Testis (tissue), 3 donors: Measurements from ENCODE around the gene RASGRF1. TPM values are rescaled to one million over a fixed set of nuclear protein-coding genes. Genes with fewer than 3 reads are reported as not detected.

Source experiments
- DNase-seq: peaks from one replicate; pipeline ENCODE4 v3.0.0-alpha.2; 2019
- H3K27ac ChIP-seq, 2 donors: fragments of 200-600 bp; sonication (generic); one replicate each; pipeline ENCODE4 v1.5.1; 2019
- H3K27me3 ChIP-seq: fragments of 200-600 bp; sonication (generic); one replicate; pipeline ENCODE4 v1.5.1; 2019
- H3K36me3 ChIP-seq: fragments of 200-600 bp; sonication (generic); one replicate; pipeline ENCODE4 v1.5.1; 2017; ENCODE audit warnings: low read depth; ENCODE audit errors: missing control alignments
- H3K4me1 ChIP-seq: fragments of 200-600 bp; sonication (generic); one replicate; pipeline ENCODE4 v1.5.1; 2019
- H3K4me3 ChIP-seq, 2 donors: fragments of 200-600 bp; sonication (generic); one replicate each; pipeline ENCODE4 v1.5.1; 2017 to 2019
- H3K9me3 ChIP-seq: fragments of 200-600 bp; sonication (generic); one replicate; pipeline ENCODE4 v1.5.1; 2017
- CTCF ChIP-seq, 3 experiments: fragments of 450-650 bp in 2 of 3; fragments of 200-600 bp in 1 of 3; sonication (generic) in 1 of 3; IDR thresholded peaks; one replicate each; pipeline ENCODE4 v1.5.1; 2016 to 2019; ENCODE audit warnings: antibody characterized with exemption in 3 of 3, mild to moderate bottlenecking in 2 of 3, moderate library complexity in 1 of 3
- POLR2A ChIP-seq: fragments of 450-650 bp; IDR thresholded peaks from one replicate; pipeline ENCODE4 v1.6.1; 2017; ENCODE audit warnings: antibody characterized with exemption, mild to moderate bottlenecking, moderate library complexity
- WGBS, 2 donors: methylation state at CpG; one replicate each; pipeline ENCODE4 v1.1.5; 2018; 5-methylcytosine and 5-hydroxymethylcytosine counted together
- intact Hi-C: fragments of 100-400 bp; cut with DNase I; formaldehyde crosslinking; loops from one replicate; pipeline ENCODE4 v1.15.1; 2023; ENCODE audit warnings: low total_unique reads
- polyA plus RNA-seq: library from polyadenylated mRNA; stranded (reverse); fragments of 350-450 nt; fragmentation: Illumina TruSeq; extraction: RNeasy Lipid Tissue Mini Kit (QIAGEN cat#74804); gene quantifications from one replicate; pipeline ENCODE4 v1.2.3, GENCODE V29; 2014; ENCODE audit warnings: low read depth, low replicate concordance; ENCODE audit not compliant: insufficient read depth
- total RNA-seq, 2 donors: library from RNA; depleted of rRNA; stranded (reverse); fragments of >200 nt; gene quantifications; one replicate each; pipeline ENCODE4 v1.2.3, GENCODE V29; 2016

RASGRF1 gene
- total and polyA plus RNA-seq, 3 donors from 2014 or later, result 2.6 to 3.3 (median 3.1) TPM

- H3K27ac ChIP-seq, result no peak overlapping the region
- H3K4me3 ChIP-seq, result no peak overlapping the region
- no peaks in the 10 kb centered on the region for H3K9me3 ChIP-seq
- TF ChIP-seq CTCF (IDR thresholded peaks at IDR 0.05) (no peak), POLR2A (no peak)
- WGBS, 2 donors, result 57 to 82% methylated on average over 4 of the region's 4 CpGs
- H3K27me3 ChIP-seq, result no peaks in the 10 kb centered on the region
- H3K36me3 ChIP-seq, result no peaks in the 10 kb centered on the region
- DNase-seq, result no peak
- intact Hi-C loops, result no loop called here
- H3K4me1 ChIP-seq, result peaks cover 4% of the 10 kb centered on the region
These were observed 71.6 kb downstream of the RASGRF1 start for GRCh38 chr15:79018960-79019359.

GRCh38 chr15:79017953-79018352 is 72.6 kb downstream of the RASGRF1 start:
- no peak for TF ChIP-seq CTCF (IDR thresholded peaks at IDR 0.05)
- no peak for TF ChIP-seq POLR2A

GRCh38 chr15:79016527-79017170 is 73.9 kb downstream of the RASGRF1 start:
- no peak for DNase-seq
- TF ChIP-seq POLR2A (no peak), CTCF (IDR thresholded peaks at IDR 0.05) (no peak)
- Histone ChIP-seq H3K27me3 (no peaks in the 10 kb centered on the region), H3K36me3 (no peaks in the 10 kb centered on the region), H3K27ac (no peak overlapping the region), H3K4me3 (no peak overlapping the region), H3K4me1 (peaks cover 4% of the 10 kb centered on the region), H3K9me3 (no peaks in the 10 kb centered on the region)
- intact Hi-C loops, result no loop called here
- 82 to 87% methylated on average over 10 of the region's 10 CpGs for WGBS, 2 donors

More at GRCh38 chr15:79017953-79018352, 72.6 kb downstream of the RASGRF1 start:
- H3K4me3 ChIP-seq, result no peak overlapping the region
- DNase-seq, result no peak
- H3K27me3 ChIP-seq, result no peaks in the 10 kb centered on the region
- no peaks in the 10 kb centered on the region for H3K9me3 ChIP-seq
- H3K4me1 ChIP-seq, result peaks cover 4% of the 10 kb centered on the region
- WGBS, 2 donors, result 95 to 96% methylated on average over 7 of the region's 7 CpGs
- intact Hi-C loops, result no loop called here
- no peaks in the 10 kb centered on the region for H3K36me3 ChIP-seq
- H3K27ac ChIP-seq, result no peak overlapping the region

GRCh38 chr15:79015416-79015815 is 75.2 kb downstream of the RASGRF1 start:
- Histone ChIP-seq H3K27ac (no peak overlapping the region), H3K9me3 (no peaks in the 10 kb centered on the region), H3K4me1 (peaks cover 4% of the 10 kb centered on the region), H3K36me3 (no peaks in the 10 kb centered on the region), H3K27me3 (no peaks in the 10 kb centered on the region), H3K4me3 (no peak overlapping the region)
- DNase-seq, result no peak
- TF ChIP-seq POLR2A (no peak), CTCF (IDR thresholded peaks at IDR 0.05) (no peak)
- intact Hi-C loops, result no loop called here
- WGBS, 2 donors, result 27 to 56% methylated on average over 3 of the region's 3 CpGs

GRCh38 chr15:79010278-79010677 is 80.3 kb downstream of the RASGRF1 start:
- Histone ChIP-seq H3K4me1 (peaks cover 2% of the 10 kb centered on the region), H3K9me3 (no peaks in the 10 kb centered on the region), H3K27me3 (no peaks in the 10 kb centered on the region), H3K4me3 (no peak overlapping the region), H3K27ac (no peak overlapping the region), H3K36me3 (no peaks in the 10 kb centered on the region)
- DNase-seq, result no peak
- intact Hi-C loops, result no loop called here
- 82 to 92% methylated on average over 2 of the region's 2 CpGs for WGBS, 2 donors
- TF ChIP-seq POLR2A (no peak), CTCF (IDR thresholded peaks at IDR 0.05) (no peak)
